GM12892 (cell line): ENCODE measurements around the gene PLOD1.

ENCODE experiments used
- POLR2A ChIP-seq: IDR thresholded peaks from 2 replicates; pipeline ENCODE4 v1.6.1; 2011; ENCODE audit warnings: low read depth, low read length, control low read depth
- POLR2AphosphoS5 ChIP-seq: IDR thresholded peaks from 2 replicates; pipeline ENCODE4 v1.6.1; 2011; ENCODE audit warnings: low read depth, low read length, control low read depth

GRCh38 chr1:11960276-11960675, 25.8 kb downstream of the PLOD1 start:
- TF ChIP-seq POLR2A (no peak), POLR2AphosphoS5 (no peak)
